Lower leg skin (tissue), 3 donors: Measurements from ENCODE around the gene NFATC4.

Experiments
- POLR2A ChIP-seq, 2 donors: fragments of 450-650 bp; IDR thresholded peaks; one replicate each; pipeline ENCODE4 v1.6.1; 2016 to 2017; ENCODE audit warnings: antibody characterized with exemption in 2 of 2, mild to moderate bottlenecking in 1 of 2, moderate library complexity in 1 of 2
- TF ChIP-seq, protein P1 (sequence below), 3 donors: fragments of 450-650 bp; IDR thresholded peaks; one replicate each; pipeline ENCODE4 v1.5.1; 2016; ENCODE audit warnings: antibody characterized with exemption in 3 of 3, mild to moderate bottlenecking in 3 of 3, moderate library complexity in 2 of 3

DNA sequence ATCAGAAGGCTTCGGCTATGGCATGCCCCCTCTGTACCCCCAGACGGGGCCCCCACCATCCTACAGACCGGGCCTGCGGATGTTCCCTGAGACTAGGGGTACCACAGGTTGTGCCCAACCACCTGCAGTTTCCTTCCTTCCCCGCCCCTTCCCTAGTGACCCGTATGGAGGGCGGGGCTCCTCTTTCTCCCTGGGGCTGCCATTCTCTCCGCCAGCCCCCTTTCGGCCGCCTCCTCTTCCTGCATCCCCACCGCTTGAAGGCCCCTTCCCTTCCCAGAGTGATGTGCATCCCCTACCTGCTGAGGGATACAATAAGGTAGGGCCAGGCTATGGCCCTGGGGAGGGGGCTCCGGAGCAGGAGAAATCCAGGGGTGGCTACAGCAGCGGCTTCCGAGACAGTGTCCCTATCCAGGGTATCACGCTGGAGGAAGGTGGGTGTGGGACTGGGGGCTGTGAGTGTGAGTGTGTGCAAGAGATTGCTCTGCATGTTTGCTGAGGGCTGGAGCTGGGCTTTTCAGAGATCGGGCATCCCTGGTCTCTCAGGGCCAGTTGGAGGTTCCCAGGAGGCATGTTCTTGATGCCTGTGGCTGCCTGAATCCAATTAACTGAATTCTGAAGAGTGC lies 8.6 kb downstream of the NFATC4 start:
- TF ChIP-seq, protein P1, sequence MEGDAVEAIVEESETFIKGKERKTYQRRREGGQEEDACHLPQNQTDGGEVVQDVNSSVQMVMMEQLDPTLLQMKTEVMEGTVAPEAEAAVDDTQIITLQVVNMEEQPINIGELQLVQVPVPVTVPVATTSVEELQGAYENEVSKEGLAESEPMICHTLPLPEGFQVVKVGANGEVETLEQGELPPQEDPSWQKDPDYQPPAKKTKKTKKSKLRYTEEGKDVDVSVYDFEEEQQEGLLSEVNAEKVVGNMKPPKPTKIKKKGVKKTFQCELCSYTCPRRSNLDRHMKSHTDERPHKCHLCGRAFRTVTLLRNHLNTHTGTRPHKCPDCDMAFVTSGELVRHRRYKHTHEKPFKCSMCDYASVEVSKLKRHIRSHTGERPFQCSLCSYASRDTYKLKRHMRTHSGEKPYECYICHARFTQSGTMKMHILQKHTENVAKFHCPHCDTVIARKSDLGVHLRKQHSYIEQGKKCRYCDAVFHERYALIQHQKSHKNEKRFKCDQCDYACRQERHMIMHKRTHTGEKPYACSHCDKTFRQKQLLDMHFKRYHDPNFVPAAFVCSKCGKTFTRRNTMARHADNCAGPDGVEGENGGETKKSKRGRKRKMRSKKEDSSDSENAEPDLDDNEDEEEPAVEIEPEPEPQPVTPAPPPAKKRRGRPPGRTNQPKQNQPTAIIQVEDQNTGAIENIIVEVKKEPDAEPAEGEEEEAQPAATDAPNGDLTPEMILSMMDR (IDR thresholded peaks at IDR 0.05), result no peak
- no peak for TF ChIP-seq POLR2A (IDR thresholded peaks at IDR 0.05)
